Hepatocyte (in vitro differentiated cells): Measurements from ENCODE around the gene TMED4.

Source experiments
- EZH2 ChIP-seq: fragments of 200-600 bp; sonication (generic); IDR thresholded peaks from 2 replicates; pipeline ENCODE4 v1.6.1; 2016; ENCODE audit warnings: antibody characterized with exemption, mild to moderate bottlenecking, borderline replicate concordance
- TF ChIP-seq, protein P1 (sequence below): fragments of 200-600 bp; sonication (generic); IDR thresholded peaks from 2 replicates; pipeline ENCODE4 v1.5.1; 2016; ENCODE audit warnings: antibody characterized with exemption, mild to moderate bottlenecking; ENCODE audit not compliant: poor library complexity

DNA sequence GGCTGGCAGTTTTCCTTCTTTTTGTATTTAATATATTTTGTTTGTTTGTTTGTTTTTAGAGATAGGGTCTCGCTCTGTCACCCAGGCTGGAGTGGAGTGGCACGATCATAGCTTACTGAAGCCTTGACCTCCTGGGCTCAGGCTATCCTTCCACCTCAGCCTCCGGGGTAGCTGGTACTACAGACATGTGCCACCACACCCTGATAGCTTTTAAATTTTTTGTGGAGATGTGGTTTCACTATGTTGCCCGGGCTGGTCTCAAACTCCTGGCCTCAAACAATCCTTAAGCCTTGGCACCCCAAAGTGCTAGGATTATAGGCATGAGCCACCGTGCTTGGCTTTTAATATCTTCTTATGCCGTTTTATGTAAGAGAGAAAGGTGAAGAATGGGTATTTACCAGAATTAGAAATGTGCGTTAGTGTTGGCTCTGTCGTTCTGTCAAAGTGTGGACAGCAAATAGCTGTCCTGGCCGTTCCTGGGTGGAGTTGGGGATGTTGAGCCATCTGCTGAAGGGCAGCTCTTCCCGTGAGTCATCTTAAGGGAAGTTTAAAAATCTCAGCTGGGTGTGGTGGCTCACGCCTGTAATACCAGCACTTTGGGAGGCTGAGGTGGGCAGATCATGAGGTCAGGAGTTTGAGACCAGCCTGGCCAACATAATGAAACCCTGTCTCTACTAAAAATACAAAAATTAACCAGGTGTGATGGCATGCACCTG is 39.2 kb upstream of the TMED4 start:
- TF ChIP-seq EZH2, result no peak
- TF ChIP-seq, protein P1, sequence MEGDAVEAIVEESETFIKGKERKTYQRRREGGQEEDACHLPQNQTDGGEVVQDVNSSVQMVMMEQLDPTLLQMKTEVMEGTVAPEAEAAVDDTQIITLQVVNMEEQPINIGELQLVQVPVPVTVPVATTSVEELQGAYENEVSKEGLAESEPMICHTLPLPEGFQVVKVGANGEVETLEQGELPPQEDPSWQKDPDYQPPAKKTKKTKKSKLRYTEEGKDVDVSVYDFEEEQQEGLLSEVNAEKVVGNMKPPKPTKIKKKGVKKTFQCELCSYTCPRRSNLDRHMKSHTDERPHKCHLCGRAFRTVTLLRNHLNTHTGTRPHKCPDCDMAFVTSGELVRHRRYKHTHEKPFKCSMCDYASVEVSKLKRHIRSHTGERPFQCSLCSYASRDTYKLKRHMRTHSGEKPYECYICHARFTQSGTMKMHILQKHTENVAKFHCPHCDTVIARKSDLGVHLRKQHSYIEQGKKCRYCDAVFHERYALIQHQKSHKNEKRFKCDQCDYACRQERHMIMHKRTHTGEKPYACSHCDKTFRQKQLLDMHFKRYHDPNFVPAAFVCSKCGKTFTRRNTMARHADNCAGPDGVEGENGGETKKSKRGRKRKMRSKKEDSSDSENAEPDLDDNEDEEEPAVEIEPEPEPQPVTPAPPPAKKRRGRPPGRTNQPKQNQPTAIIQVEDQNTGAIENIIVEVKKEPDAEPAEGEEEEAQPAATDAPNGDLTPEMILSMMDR, result no peak
